Smooth muscle cell (in vitro differentiated cells): ENCODE measurements around the gene FAM83C. TPM values are rescaled to one million over a fixed set of nuclear protein-coding genes. Genes with fewer than 3 reads are reported as not detected.

ENCODE experiments used
- DNase-seq: peaks from one replicate; lab custom pipeline; 2025; ENCODE audit not compliant: unreplicated experiment; lab: John Stamatoyannopoulos, UW
- H2AFZ ChIP-seq: fragments of 200-600 bp; sonication (generic); 2 replicates; pipeline ENCODE4 v1.6.0; 2016; ENCODE audit warnings: antibody characterized with exemption, low read depth, mild to moderate bottlenecking
- H3F3A ChIP-seq: fragments of 200-600 bp; sonication (generic); 2 replicates; pipeline ENCODE4 v1.6.0; 2017; ENCODE audit warnings: antibody characterized with exemption, low read depth
- H3K27ac ChIP-seq: fragments of 200-600 bp; sonication (generic); 2 replicates; pipeline ENCODE4 v1.5.1; 2016; ENCODE audit warnings: low read depth, mild to moderate bottlenecking
- H3K27me3 ChIP-seq: fragments of 200-600 bp; sonication (generic); 2 replicates; pipeline ENCODE4 v1.6.1; 2016; ENCODE audit warnings: low read depth, mild to moderate bottlenecking
- H3K36me3 ChIP-seq: fragments of 200-600 bp; sonication (generic); 2 replicates; pipeline ENCODE4 v1.5.1; 2016; ENCODE audit warnings: low read depth
- H3K4me1 ChIP-seq: fragments of 200-600 bp; sonication (generic); 2 replicates; pipeline ENCODE4 v1.5.1; 2016; ENCODE audit warnings: low read depth
- H3K4me2 ChIP-seq: fragments of 200-600 bp; sonication (generic); 2 replicates; pipeline ENCODE4 v1.6.0; 2016; ENCODE audit warnings: mild to moderate bottlenecking
- H3K4me3 ChIP-seq: fragments of 200-600 bp; sonication (generic); 2 replicates; pipeline ENCODE4 v1.5.1; 2016; ENCODE audit warnings: mild to moderate bottlenecking
- H3K79me2 ChIP-seq: fragments of 200-600 bp; sonication (generic); 2 replicates; pipeline ENCODE4 v1.6.0; 2016; ENCODE audit warnings: low read depth, mild to moderate bottlenecking
- H3K9ac ChIP-seq: fragments of 200-600 bp; sonication (generic); 2 replicates; pipeline ENCODE4 v1.6.0; 2016; ENCODE audit warnings: low read depth
- H3K9me3 ChIP-seq: fragments of 200-600 bp; sonication (generic); replicated peaks from 2 replicates; pipeline ENCODE4 v1.5.1; 2016; ENCODE audit warnings: low read depth
- H4K20me1 ChIP-seq: fragments of 200-600 bp; sonication (generic); 2 replicates; pipeline ENCODE4 v1.6.0; 2016; ENCODE audit warnings: low read depth
- WGBS: methylation state at CpG from one replicate; pipeline ENCODE4 v1.1.7; 2016; ENCODE audit warnings: low lambda C conversion rate; 5-methylcytosine and 5-hydroxymethylcytosine counted together
- polyA plus RNA-seq: library from polyadenylated mRNA; unstranded; fragments of >200 nt; fragmentation: Nextera tagmentation; extraction: Ambion mirVana; gene quantifications from 2 replicates; pipeline ENCODE4 v1.2.1, GENCODE V29; 2016
- total RNA-seq: library from RNA; depleted of rRNA; stranded (reverse); fragments of >200 nt; gene quantifications from 2 replicates; pipeline ENCODE4 v1.2.3, GENCODE V29; 2014
- TF ChIP-seq, protein P1 (sequence below): fragments of 200-600 bp; sonication (generic); IDR thresholded peaks from 2 replicates; pipeline ENCODE4 v1.5.1; 2017; ENCODE audit warnings: borderline replicate concordance, mild to moderate bottlenecking, antibody characterized with exemption; ENCODE audit not compliant: insufficient read depth, poor library complexity, severe bottlenecking

FAM83C gene
- total and polyA plus RNA-seq, 2 experiments from 2014 or later: 0.49 TPM; not detected in 1

DNA sequence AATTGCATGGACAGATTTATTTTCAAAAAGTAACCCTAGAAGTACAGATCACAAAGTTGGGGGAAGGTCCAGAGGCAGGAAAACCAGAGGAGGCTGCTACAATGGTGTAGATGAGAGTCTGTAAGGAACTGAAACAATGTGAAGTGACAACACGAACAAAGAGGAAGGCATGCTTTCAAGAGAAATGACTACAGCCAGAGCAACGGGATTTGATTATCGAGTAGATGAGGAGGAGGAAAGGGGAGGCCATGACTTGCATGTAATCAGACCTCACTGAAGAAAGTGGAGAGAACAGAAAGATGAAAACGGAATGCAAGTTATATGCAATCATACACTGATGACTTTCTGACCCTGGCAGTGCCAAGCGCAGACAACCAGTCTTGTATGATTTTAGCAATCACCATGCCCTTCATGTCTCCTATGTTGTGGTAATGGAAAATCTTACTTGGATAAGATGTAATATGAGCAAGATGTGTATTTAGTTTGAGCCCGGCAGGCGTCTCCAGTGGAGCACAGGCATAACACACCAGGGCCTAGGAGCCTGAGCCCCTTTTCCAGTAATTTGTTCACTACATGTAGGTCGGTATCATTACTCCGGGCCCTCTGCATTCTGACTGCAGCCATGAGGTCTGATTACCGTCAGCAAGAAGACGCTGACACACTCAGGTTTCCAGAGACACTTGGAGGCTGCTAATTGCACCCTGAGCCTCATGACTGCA lies 34.0 kb upstream of the FAM83C start:
- DNase-seq: no peak
- Histone ChIP-seq H3K79me2 (no peaks in the 10 kb centered on the region), H3F3A (peaks cover 22% of the 10 kb centered on the region), H3K4me3 (no peak overlapping the region), H3K9me3 (no peaks in the 10 kb centered on the region), H2AFZ (no peak overlapping the region), H3K4me2 (peak overlapping the region; percentile 59), H4K20me1 (no peaks in the 10 kb centered on the region), H3K27me3 (no peaks in the 10 kb centered on the region), H3K4me1 (peaks cover 11% of the 10 kb centered on the region), H3K27ac (peak overlapping the region; percentile 75), H3K36me3 (no peaks in the 10 kb centered on the region), H3K9ac (no peak overlapping the region)
- TF ChIP-seq, protein P1, sequence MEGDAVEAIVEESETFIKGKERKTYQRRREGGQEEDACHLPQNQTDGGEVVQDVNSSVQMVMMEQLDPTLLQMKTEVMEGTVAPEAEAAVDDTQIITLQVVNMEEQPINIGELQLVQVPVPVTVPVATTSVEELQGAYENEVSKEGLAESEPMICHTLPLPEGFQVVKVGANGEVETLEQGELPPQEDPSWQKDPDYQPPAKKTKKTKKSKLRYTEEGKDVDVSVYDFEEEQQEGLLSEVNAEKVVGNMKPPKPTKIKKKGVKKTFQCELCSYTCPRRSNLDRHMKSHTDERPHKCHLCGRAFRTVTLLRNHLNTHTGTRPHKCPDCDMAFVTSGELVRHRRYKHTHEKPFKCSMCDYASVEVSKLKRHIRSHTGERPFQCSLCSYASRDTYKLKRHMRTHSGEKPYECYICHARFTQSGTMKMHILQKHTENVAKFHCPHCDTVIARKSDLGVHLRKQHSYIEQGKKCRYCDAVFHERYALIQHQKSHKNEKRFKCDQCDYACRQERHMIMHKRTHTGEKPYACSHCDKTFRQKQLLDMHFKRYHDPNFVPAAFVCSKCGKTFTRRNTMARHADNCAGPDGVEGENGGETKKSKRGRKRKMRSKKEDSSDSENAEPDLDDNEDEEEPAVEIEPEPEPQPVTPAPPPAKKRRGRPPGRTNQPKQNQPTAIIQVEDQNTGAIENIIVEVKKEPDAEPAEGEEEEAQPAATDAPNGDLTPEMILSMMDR: no peak
- WGBS: 45% methylated on average over 11 of the region's 11 CpGs

DNA sequence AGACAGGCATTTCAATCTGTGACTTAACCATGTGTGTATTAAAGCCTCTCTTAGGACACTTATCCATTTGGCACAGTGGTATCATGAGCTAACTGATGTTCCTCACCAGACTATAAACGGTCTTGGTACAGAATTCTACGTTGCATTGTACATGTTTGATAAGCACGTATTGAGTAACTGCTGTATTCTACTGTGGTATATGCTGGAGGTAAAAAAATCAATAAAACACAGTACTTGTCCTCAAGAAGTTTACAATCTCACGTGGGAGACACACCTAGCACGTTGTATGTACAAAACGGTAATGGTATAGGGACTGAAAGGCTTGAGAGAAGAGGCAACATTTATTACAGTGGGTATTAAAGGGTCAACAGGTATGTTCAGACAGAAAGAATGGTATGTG lies 33.2 kb upstream of the FAM83C start:
- Histone ChIP-seq H3K9ac (no peak overlapping the region), H2AFZ (no peak overlapping the region), H3K79me2 (no peaks in the 10 kb centered on the region), H3K27ac (peak overlapping the region; percentile 75), H3K9me3 (no peaks in the 10 kb centered on the region), H3K36me3 (no peaks in the 10 kb centered on the region), H3K4me3 (no peak overlapping the region), H3K27me3 (no peaks in the 10 kb centered on the region), H3K4me1 (peaks cover 19% of the 10 kb centered on the region), H3F3A (peaks cover 22% of the 10 kb centered on the region), H3K4me2 (no peak overlapping the region), H4K20me1 (no peaks in the 10 kb centered on the region)
- DNase-seq: no peak
- TF ChIP-seq, protein P1: no peak
- 91% methylated on average over 6 of the region's 6 CpGs for WGBS

DNA sequence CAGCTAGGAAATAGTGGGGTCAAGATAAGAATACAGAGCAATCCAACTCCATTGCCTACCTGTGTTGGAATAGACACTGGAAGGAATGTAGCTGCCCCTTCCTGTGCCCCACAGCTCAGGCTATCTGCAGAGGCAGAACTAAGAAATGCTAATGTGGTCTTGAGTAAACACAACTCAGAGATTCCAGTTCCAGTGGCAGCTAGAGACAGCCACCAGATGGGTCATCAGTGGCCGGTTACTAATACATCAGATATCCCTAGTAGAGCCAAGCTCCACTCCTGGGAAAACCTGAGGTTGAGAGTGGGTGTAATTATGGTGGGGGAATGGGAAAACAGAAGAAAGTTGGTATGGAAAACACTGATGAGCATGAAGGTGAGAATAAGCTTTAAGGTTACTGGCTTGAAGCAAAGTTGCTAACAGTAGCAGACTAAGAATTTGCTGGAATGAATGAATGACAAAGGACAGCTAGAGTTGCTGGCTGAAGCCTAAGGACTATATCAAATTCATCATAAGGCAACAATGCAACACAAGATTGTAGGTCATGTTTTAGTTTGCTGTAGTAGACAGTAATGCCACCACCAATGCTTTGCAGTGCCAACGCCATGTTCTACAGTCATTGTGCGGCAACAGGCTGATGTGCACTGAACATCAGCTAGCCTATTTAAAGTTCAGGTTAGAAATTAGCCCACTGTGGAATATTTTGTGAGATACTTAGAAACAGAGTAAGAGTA lies 28.3 kb upstream of the FAM83C start:
- Histone ChIP-seq H3K9ac (peak overlapping the region; percentile 62), H3K4me3 (no peak overlapping the region), H2AFZ (no peak overlapping the region), H3K79me2 (no peaks in the 10 kb centered on the region), H3K4me1 (peaks cover 17% of the 10 kb centered on the region), H4K20me1 (no peaks in the 10 kb centered on the region), H3F3A (peaks cover 5% of the 10 kb centered on the region), H3K27me3 (no peaks in the 10 kb centered on the region), H3K27ac (peak overlapping the region; percentile 95), H3K36me3 (no peaks in the 10 kb centered on the region), H3K9me3 (no peaks in the 10 kb centered on the region), H3K4me2 (peak overlapping the region; percentile 76)
- 69% methylated on average over 3 of the region's 3 CpGs for WGBS
- DNase-seq: no peak
- TF ChIP-seq, protein P1: no peak
